SIG-M5 treated with dmso at 0.1 percent for 504 hours (cell line): ENCODE measurements around the gene FBXO39.
A peak's percentile ranks its signal among the peaks of the same experiment; 100 is the strongest.
"Not testable (repeated sequence)": the region's sequence is repeated elsewhere in the genome, so short reads cannot be mapped to it uniquely, and the experiment has no call there.

Experiments
- DNase-seq: peaks from one replicate; lab custom pipeline; 2025; ENCODE audit not compliant: unreplicated experiment; lab: John Stamatoyannopoulos, UW

FBXO39 gene

GRCh38 chr17:6775871-6776405, at the start of gene FBXO39:
Gene FBXO39, plus strand, starts transcription at chr17:6776215. Its CDS starts 3,654 bp downstream, at chr17:6779869.
- DNase-seq, result no peak

DNA sequence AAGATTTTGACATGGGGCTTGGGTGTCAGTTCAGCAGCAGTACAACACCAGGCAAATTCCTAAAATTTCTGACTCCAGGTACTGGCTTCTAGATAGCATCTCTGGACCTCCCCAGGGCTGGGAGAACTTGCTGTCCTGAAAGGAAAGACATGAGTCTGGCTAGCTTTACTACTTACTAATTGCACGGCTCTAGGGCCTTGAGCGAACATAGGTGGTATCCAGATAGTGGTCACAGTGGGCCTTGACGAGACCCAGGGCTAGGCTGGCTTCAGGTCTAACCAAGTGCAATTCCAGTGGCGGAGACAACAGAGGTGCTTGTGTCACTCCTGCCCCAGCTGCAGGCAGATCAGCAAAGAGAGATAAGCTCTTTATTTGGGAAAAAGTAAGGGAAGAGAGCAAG, 46.5 kb upstream of the FBXO39 start:
- no peak for DNase-seq

DNA sequence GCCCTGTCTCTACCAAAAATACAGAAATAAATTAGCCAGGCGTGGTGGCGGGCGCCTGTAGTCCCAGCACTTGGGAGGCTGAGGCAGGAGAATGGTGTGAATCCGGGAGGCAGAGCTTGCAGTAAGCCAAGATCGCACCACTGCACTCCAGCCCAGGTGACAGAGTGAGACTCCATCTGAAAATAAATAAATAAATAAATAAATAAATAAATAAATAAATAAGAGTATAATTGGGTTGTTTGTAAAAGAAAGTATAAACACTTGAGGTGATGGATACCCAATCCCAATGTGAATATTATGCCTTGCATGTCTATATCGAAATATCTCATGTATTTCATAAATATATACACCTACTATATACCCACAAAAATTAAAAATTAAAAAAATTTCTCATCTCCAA, 29.4 kb upstream of the FBXO39 start:
- DNase-seq, result not testable (repeated sequence)

GRCh38 chr17:6748617-6749016, 27.4 kb upstream of the FBXO39 start:
- no peak for DNase-seq

DNA sequence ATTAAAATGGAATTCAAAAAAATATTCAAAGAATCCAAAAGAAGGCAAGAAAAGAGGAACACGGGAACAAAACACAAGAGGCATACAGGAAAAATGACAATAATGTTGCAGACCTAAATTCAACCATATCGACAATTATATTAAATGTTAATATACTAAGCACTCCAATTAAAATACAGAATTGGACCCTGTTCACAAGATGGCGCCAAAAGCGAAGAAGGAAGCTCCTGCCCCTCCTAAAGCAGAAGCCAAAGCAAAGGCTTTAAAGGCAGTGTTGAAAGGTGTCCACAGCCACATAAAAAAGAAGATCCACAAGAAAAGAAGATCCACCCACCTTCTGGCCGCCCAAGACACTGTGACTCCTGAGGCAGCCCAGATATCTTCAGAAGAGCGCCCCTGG, 26.5 kb upstream of the FBXO39 start:
- DNase-seq, result peak; percentile 12

GRCh38 chr17:6752068-6752909, 23.7 kb upstream of the FBXO39 start:
- DNase-seq, result peak; percentile 80

DNA sequence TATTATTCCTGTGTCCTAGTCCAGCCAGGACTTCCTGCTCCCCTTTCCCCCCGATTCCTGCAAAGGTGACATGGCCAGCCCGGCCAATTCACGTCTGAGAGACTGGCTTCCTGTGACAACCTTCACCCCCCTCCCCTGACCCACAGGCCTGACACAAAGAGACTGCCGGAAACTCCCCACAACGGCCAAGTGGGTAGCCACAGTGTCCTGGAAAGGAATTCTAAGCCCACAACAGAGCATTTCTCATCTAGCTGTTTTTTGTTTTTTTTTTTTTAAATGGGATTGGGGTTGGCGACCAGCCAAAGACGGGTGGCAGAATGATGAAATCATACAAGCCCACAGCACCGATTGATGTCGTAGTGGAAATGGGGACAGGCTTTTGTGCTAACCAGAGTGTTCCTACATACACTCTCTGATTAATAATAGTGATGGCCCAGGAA, 23.0 kb upstream of the FBXO39 start:
- DNase-seq, result peak; percentile 2

DNA sequence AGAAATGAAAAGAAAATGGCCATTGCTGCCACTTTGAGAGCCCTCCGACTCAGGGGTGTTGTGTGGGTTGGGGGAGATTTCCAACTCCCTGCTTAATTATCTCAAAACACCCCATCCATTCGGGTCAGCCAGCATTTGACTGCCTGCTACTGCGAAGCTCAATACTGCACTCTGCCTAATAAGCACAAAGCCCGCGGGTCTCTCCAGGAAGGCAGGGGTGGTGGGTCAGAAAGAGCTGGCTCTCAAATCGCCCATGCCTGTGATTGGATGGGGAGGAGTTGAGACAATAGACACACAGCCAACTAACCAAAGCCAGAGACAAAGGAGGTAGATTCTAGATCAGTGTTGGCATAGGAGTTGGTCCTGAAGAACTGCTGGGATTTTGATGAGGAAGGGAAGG, 22.5 kb upstream of the FBXO39 start:
- DNase-seq, result no peak

DNA sequence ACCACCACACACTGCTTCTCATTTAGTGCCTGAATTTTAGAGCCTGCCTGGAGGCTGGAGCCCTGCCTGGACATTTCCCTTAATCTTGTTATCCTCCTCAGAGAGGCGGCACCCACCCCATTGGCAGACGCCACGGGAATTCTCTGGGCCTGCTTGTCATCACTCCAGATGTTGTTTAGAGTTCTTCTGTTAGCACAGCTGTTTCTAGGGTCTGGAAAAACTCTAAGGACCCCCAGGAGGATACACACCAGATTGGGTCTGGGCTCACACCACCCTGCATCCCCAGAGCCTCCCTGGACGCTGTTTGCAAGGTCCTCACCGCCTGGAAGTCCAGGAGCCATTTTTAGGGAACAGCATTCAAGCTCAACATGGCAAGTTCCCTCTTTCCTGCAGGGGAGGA, 20.7 kb upstream of the FBXO39 start:
- DNase-seq, result no peak

DNA sequence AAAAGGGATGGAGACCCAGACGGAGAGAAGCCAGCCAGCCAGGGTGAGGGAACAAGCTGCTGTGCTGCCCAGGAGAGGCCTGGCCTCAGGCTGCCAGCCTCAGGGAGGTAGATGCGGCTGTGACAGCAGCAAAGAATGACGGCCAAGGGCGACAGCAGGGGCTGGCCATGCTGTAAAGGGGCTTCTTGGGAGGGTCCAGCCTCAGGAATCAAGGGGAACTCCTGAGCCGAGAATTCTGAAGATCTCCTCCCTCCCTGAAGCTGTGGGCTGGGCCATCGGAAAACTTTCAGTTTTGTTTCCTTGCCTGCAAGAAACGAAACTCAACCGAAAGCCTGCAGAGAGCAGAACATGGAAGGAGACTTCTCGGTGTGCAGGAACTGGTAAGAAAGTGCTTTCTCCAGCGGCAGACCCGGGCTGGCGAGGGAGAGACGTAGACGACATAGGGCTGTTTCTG, 20.3 kb upstream of the FBXO39 start, which contains the start of gene XAF1:
Gene XAF1, plus strand, starts transcription at position 316 of the 454 bp plus-strand sequence. Its CDS starts 33 bp downstream, at position 349.
- peak; percentile 50 for DNase-seq

GRCh38 chr17:6756425-6757031, 19.5 kb upstream of the FBXO39 start:
- no peak for DNase-seq

DNA sequence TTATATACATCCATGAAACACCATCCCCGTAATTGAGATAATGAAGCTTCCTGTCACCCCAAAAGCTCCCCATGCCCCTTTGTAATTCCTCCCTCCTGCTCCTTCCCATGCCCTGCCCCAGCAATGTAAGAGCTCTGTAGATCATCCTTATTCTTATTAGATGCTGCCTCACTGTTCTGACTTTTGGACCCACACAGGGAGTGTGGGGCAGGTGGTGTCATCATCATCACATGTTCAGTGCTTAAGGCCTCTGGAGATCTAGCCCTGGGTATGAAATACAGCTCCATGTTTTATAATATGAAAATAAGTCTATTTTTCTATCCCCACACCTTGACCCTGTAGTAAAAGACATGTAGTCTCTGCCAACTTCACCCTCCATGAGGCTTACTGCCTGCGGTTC, 18.3 kb upstream of the FBXO39 start:
- DNase-seq, result no peak

DNA sequence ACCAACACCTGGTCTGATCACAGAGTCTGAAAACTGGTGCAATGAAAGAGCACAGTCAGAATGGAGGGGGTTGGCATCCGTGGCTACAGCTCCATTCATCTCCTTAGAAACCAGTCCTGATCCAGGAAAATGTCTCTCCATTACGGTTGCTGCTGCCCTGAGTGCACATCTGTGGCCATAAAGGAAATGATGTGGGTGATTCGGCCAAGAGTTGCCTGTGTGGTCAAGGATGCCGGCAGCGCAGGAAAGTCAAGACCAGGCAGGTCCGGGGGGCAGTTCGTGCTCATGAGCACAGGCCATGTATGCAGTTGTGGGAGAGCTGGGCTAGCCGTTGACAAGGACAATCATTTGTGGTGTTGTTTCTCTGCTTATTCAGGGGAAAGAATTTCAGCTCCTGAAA, 14.2 kb upstream of the FBXO39 start:
- no peak for DNase-seq

DNA sequence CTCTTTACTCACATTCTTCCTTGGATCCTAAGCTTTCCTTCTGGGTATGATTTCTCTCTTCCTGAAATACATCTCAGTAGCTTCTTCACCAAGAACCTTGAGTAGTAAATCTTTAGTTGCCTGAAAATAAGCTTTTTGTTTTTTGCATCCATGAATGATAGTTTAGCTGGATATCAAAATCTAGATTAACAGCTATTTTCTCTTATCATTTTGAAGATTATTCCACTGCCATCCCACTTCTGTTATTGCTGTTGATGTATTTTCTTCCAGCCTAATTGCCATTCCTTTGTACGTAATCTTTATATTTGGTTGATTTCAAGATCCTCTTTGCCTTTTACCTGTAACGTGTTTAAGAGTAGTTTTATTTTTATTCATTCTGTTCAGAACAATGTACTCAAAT, 7.6 kb upstream of the FBXO39 start:
- no peak for DNase-seq

DNA sequence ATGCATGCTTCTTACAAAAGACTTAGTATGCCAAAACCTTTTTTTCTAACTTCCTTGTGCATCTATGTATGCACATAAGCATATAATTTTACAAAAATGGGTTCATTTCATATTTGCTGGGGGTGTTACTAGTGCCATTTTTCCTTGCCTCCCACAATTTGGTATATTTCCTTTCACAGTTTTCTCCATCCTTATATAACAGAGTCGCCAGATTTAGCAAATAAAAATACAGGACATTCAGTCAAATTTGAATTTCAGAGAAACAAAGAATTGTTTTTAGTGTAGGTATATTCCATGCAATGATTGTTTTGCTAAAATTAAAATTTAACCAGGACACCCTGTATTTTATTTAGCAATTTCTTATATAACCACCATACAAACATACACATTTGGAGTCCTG, 4.0 kb upstream of the FBXO39 start:
- DNase-seq, result no peak

- not testable (repeated sequence) for DNase-seq
Measured at GRCh38 chr17:6774906-6775305, 1.1 kb upstream of the FBXO39 start.

DNA sequence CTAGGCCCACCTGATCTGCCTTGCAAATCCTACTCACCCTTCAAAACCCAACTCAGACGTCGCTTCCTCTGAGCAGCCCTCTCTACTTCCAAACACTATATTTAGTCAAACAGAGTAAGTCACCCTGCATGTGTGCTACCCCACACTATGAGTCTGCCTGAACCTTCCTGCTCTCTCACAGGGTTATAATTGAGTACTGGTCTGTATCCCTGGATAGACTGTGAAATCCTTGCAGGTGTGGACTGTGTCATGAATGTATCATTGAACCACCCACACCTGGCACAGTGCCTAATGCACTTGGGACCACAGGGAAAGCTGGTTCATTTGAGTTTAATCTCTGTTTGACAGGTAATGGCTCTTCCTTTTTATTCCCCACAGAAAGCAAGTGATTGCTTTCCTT, 3.4 kb downstream of the FBXO39 start:
- no peak for DNase-seq

DNA sequence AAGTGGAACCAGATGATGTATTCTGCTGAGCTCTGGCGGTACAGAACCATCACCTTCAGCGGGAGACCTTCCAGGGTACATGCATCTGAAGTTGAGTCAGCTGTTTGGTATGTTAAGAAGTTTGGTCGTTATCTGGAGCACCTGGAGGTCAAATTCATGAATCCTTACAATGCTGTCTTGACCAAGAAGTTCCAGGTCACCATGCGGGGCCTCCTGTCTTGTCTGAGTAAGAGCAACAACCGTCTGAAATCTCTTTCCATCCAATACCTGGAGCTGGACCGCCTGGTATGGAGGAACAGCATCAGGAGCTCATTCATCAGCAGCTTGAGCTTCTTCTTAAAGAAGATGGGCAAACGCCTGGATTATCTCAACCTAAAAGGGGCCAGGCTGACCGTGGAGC, 4.0 kb downstream of the FBXO39 start:
- no peak for DNase-seq

GRCh38 chr17:6780886-6781285, 4.9 kb downstream of the FBXO39 start:
- no peak for DNase-seq

DNA sequence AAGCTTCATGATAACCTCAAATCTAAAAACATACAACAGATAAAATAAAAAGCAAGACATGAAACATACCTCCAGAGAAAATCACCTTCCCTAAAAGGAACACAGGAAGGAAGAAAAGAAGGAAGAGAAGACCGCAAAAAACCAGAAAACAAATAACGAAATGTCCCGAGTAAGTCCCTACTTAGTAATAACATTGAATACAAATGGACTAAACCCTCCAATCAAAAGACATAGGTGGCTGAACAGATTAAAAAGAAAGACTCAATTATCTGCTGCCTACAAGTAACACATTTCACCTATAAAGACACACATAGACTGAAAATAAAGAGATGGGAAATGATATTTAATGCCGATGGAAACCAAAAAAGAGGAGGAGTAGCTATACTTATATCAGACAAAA, 6.2 kb downstream of the FBXO39 start:
- DNase-seq, result no peak

GRCh38 chr17:6786618-6787017, 10.6 kb downstream of the FBXO39 start:
- DNase-seq, result no peak

GRCh38 chr17:6787081-6787693, 11.2 kb downstream of the FBXO39 start:
- DNase-seq, result no peak
